ENCODE results near the gene GGNBP2. TPM values are rescaled to one million over a fixed set of nuclear protein-coding genes. Genes with fewer than 3 reads are reported as not detected.
A peak's percentile ranks its signal among the peaks of the same experiment; 100 is the strongest.

GGNBP2 gene
- total and polyA plus RNA-seq, 7 donors, result 29.2 to 54.4 (median 40.0) TPM

DNA sequence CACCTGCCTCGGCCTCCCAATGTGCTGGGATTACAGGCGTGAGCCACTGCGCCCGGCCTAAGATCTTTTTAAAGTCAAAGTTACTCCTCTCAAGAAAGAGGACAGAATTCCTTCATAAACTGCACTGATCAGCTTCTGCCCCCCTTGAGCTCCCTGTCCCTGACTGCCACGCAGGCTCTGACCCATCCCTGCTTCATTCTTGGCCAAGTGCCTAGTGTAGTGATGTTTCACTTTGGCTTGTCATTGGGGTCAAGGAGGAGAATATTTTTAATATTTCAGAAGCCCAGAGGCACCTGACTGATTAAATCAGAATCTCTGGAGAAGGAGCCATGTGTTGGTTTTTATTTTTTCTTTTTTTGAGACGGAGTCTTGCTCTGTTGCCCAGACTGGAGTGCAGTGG, 65.8 kb downstream of the GGNBP2 start:
- WGBS, 3 donors, result 62 to 64% (median 62%) methylated on average over 6 of the region's 6 CpGs
- intact Hi-C loops (cut with DNase I), result loop anchor here in 1 of 2 donors (5.0 kb wide), 1 partner anchor 97 kb away; no protein-coding TSS in a partner anchor
- peak in 1 of 2 donors; percentile 7 for DNase-seq
- Histone ChIP-seq H3K9me3 (no peaks in the 10 kb centered on the region), H3K27me3 (ENCODE audit: insufficient read depth in 3 of 3, low read length in 2 of 3) (no peaks in the 10 kb centered on the region), H3K4me3 (no peak overlapping the region), H3K4me1 (peaks cover 4% of the 10 kb centered on the region), H3K36me3 (ENCODE audit: insufficient read depth in 1 of 2, low read depth in 1 of 2) (no peaks in the 10 kb centered on the region), H3K27ac (no peak overlapping the region)
- TF ChIP-seq, protein P1, sequence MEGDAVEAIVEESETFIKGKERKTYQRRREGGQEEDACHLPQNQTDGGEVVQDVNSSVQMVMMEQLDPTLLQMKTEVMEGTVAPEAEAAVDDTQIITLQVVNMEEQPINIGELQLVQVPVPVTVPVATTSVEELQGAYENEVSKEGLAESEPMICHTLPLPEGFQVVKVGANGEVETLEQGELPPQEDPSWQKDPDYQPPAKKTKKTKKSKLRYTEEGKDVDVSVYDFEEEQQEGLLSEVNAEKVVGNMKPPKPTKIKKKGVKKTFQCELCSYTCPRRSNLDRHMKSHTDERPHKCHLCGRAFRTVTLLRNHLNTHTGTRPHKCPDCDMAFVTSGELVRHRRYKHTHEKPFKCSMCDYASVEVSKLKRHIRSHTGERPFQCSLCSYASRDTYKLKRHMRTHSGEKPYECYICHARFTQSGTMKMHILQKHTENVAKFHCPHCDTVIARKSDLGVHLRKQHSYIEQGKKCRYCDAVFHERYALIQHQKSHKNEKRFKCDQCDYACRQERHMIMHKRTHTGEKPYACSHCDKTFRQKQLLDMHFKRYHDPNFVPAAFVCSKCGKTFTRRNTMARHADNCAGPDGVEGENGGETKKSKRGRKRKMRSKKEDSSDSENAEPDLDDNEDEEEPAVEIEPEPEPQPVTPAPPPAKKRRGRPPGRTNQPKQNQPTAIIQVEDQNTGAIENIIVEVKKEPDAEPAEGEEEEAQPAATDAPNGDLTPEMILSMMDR (IDR thresholded peaks at IDR 0.05), result no peak
- ATAC-seq, result no peak

GRCh38 chr17:36611345-36612072, 66.8 kb downstream of the GGNBP2 start:
- intact Hi-C loops (cut with DNase I), result loop anchor here in 1 of 2 donors (5.0 kb wide), 1 partner anchor 96 kb away; no protein-coding TSS in a partner anchor
- Histone ChIP-seq H3K36me3 (ENCODE audit: insufficient read depth in 1 of 2, low read depth in 1 of 2) (no peaks in the 10 kb centered on the region), H3K9me3 (no peaks in the 10 kb centered on the region), H3K27ac (no peak overlapping the region), H3K27me3 (ENCODE audit: insufficient read depth in 3 of 3, low read length in 2 of 3) (no peaks in the 10 kb centered on the region), H3K4me3 (no peak overlapping the region), H3K4me1 (peaks cover 4% of the 10 kb centered on the region)
- TF ChIP-seq, protein P1 (IDR thresholded peaks at IDR 0.05), result no peak
- peak in 1 of 4 donors; percentile 33 for ATAC-seq
- no peak for DNase-seq
- WGBS, 3 donors, result 68 to 80% (median 73%) methylated on average over 9 of the region's 9 CpGs

- DNase-seq (no peak), ATAC-seq (no peak)
- H3K4me3 ChIP-seq, result no peak overlapping the region
- intact Hi-C loops (cut with DNase I), result loop anchor here in 1 of 2 donors (5.0 kb wide), 1 partner anchor 95 kb away; no protein-coding TSS in a partner anchor
- no peaks in the 10 kb centered on the region for H3K27me3 ChIP-seq (ENCODE audit: insufficient read depth in 3 of 3, low read length in 2 of 3)
- H3K9me3 ChIP-seq, result no peaks in the 10 kb centered on the region
- peaks cover 4% of the 10 kb centered on the region for H3K4me1 ChIP-seq
- H3K36me3 ChIP-seq (ENCODE audit: insufficient read depth in 1 of 2, low read depth in 1 of 2), result no peaks in the 10 kb centered on the region
- no peak overlapping the region for H3K27ac ChIP-seq
- TF ChIP-seq, protein P1 (IDR thresholded peaks at IDR 0.05), result no peak
- 78 to 93% (median 78%) methylated on average over 3 of the region's 3 CpGs for WGBS, 3 donors
Observed at GRCh38 chr17:36612323-36612722, 67.6 kb downstream of the GGNBP2 start.

- Histone ChIP-seq H3K4me1 (peaks cover 4% of the 10 kb centered on the region), H3K4me3 (no peak overlapping the region), H3K9me3 (no peaks in the 10 kb centered on the region), H3K27ac (no peak overlapping the region), H3K27me3 (ENCODE audit: insufficient read depth in 3 of 3, low read length in 2 of 3) (no peaks in the 10 kb centered on the region), H3K36me3 (ENCODE audit: insufficient read depth in 1 of 2, low read depth in 1 of 2) (no peaks in the 10 kb centered on the region)
- DNase-seq, result no peak
- ATAC-seq, result no peak
- WGBS, 3 donors, result 63 to 74% (median 73%) methylated on average over 4 of the region's 4 CpGs
- intact Hi-C loops (cut with DNase I), result loop anchor here in 1 of 2 donors (5.0 kb wide), 1 partner anchor 94 kb away; no protein-coding TSS in a partner anchor
- TF ChIP-seq, protein P1 (IDR thresholded peaks at IDR 0.05), result no peak
Observed at GRCh38 chr17:36613155-36613554, 68.4 kb downstream of the GGNBP2 start.
